ENCODE measurements around the gene MRPS24. TPM values are rescaled to one million over a fixed set of nuclear protein-coding genes. Genes with fewer than 3 reads are reported as not detected.

Gene MRPS24
- total and polyA plus RNA-seq, 2 of the 13 experiments (the other 11 are each of a cell fraction or from before 2014, with no cell fraction given), result 135 to 162 TPM

- TF ChIP-seq BCLAF1 (IDR thresholded peaks at IDR 0.05), result no peak
- TF ChIP-seq ZNF841 (CRISPR knock-in tag; IDR thresholded peaks at IDR 0.05; ENCODE audit: borderline replicate concordance), result no peak
- TF ChIP-seq FOXJ3 (CRISPR knock-in tag; IDR thresholded peaks at IDR 0.05; ENCODE audit: borderline replicate concordance), result no peak
- TF ChIP-seq ZNF883 (CRISPR knock-in tag; IDR thresholded peaks at IDR 0.05; ENCODE audit: not compliant biosample characterization), result no peak
- peak; percentile 92 for TF ChIP-seq POLR2AphosphoS5 (IDR thresholded peaks at IDR 0.05; ENCODE audit: low read depth, low read length)
- peak; percentile 26; the same call in 1 of the 2 replicates for TF ChIP-seq ZBTB33 (CRISPR knock-in tag; IDR thresholded peaks at IDR 0.05)
- 0 out of 2 replicates have a peak, but pooled peaks have one; percentile 23 for TF ChIP-seq ZNF430 (CRISPR knock-in tag; IDR thresholded peaks at IDR 0.05)
- TF ChIP-seq GATAD2A (CRISPR knock-in tag; IDR thresholded peaks at IDR 0.05), result peak; percentile 49; the same call in 1 of the 2 replicates
- TF ChIP-seq SOX13 (IDR thresholded peaks at IDR 0.05), result no peak
- peak in 1 of 2 experiments; percentile 41; a peak in 1 of 4 replicates for TF ChIP-seq SOX13 (CRISPR knock-in tag; conservative IDR thresholded peaks at IDR 0.05 in 1 of 2, IDR thresholded peaks at IDR 0.05 in 1 of 2)
- TF ChIP-seq ZNF484 (CRISPR knock-in tag; IDR thresholded peaks at IDR 0.05; ENCODE audit: borderline replicate concordance, low read depth), result no peak
- peak; percentile 36; the same call in 1 of the 2 replicates for TF ChIP-seq ETV6 (CRISPR knock-in tag; conservative IDR thresholded peaks at IDR 0.05)
- TF ChIP-seq, protein P1, sequence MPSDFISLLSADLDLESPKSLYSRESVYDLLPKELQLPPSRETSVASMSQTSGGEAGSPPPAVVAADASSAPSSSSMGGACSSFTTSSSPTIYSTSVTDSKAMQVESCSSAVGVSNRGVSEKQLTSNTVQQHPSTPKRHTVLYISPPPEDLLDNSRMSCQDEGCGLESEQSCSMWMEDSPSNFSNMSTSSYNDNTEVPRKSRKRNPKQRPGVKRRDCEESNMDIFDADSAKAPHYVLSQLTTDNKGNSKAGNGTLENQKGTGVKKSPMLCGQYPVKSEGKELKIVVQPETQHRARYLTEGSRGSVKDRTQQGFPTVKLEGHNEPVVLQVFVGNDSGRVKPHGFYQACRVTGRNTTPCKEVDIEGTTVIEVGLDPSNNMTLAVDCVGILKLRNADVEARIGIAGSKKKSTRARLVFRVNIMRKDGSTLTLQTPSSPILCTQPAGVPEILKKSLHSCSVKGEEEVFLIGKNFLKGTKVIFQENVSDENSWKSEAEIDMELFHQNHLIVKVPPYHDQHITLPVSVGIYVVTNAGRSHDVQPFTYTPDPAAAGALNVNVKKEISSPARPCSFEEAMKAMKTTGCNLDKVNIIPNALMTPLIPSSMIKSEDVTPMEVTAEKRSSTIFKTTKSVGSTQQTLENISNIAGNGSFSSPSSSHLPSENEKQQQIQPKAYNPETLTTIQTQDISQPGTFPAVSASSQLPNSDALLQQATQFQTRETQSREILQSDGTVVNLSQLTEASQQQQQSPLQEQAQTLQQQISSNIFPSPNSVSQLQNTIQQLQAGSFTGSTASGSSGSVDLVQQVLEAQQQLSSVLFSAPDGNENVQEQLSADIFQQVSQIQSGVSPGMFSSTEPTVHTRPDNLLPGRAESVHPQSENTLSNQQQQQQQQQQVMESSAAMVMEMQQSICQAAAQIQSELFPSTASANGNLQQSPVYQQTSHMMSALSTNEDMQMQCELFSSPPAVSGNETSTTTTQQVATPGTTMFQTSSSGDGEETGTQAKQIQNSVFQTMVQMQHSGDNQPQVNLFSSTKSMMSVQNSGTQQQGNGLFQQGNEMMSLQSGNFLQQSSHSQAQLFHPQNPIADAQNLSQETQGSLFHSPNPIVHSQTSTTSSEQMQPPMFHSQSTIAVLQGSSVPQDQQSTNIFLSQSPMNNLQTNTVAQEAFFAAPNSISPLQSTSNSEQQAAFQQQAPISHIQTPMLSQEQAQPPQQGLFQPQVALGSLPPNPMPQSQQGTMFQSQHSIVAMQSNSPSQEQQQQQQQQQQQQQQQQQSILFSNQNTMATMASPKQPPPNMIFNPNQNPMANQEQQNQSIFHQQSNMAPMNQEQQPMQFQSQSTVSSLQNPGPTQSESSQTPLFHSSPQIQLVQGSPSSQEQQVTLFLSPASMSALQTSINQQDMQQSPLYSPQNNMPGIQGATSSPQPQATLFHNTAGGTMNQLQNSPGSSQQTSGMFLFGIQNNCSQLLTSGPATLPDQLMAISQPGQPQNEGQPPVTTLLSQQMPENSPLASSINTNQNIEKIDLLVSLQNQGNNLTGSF (CRISPR knock-in tag; IDR thresholded peaks at IDR 0.05), result no peak
- TF ChIP-seq FOSL2 (CRISPR knock-in tag; IDR thresholded peaks at IDR 0.05), result peak; percentile 36; the same call in 1 of the 2 replicates
- 0 out of 2 replicates have a peak, but pooled peaks have one; percentile 73 for TF ChIP-seq ZNF44 (CRISPR knock-in tag; IDR thresholded peaks at IDR 0.05)
- TF ChIP-seq HDAC1 (CRISPR knock-in tag; IDR thresholded peaks at IDR 0.05), result peak; percentile 84
- TF ChIP-seq CHCHD3 (CRISPR knock-in tag; IDR thresholded peaks at IDR 0.05), result peak; percentile 46; the same call in 1 of the 2 replicates
- peak; percentile 66; the same call in 1 of the 2 replicates for TF ChIP-seq SIN3A (IDR thresholded peaks at IDR 0.05; ENCODE audit: borderline replicate concordance, low read depth, low read length)
- TF ChIP-seq ZNF17 (CRISPR knock-in tag; IDR thresholded peaks at IDR 0.05), result no peak
Observed at GRCh38 chr7:43869006-43869866, at the start of gene MRPS24 (continued).

All from HepG2 (cell line).